H1 (cell line): ENCODE measurements around the gene POLR3GL. TPM values are rescaled to one million over a fixed set of nuclear protein-coding genes. Genes with fewer than 3 reads are reported as not detected.

Source experiments
- CBX5 ChIP-seq: fragments of 300-800, 300-1000 bp; sonication (generic); IDR thresholded peaks from 2 replicates; pipeline ENCODE4 v1.7.1; 2016; ENCODE audit warnings: antibody characterized with exemption, low read length, low read depth
- HDAC6 ChIP-seq: IDR thresholded peaks from one replicate; pipeline ENCODE4 v1.7.1; 2012; ENCODE audit warnings: low read depth, mild to moderate bottlenecking, inconsistent platforms, low read length, moderate library complexity
- POLR2AphosphoS5 ChIP-seq: IDR thresholded peaks from 2 replicates; pipeline ENCODE4 v1.6.1; 2011; ENCODE audit warnings: low read depth, low read length
- SAP30 ChIP-seq: fragments of 300-600 bp; sonication (generic); IDR thresholded peaks from 2 replicates; pipeline ENCODE4 v1.7.1; 2012; ENCODE audit warnings: low read length, moderate library complexity, mild to moderate bottlenecking, inconsistent platforms; ENCODE audit not compliant: insufficient read depth, insufficient replicate concordance
- SP2 ChIP-seq: IDR thresholded peaks from 2 replicates; pipeline ENCODE4 v1.6.1; 2012; ENCODE audit warnings: mild to moderate bottlenecking, low read length, inconsistent platforms
- TBP ChIP-seq: IDR thresholded peaks from 2 replicates; pipeline ENCODE4 v1.6.1; 2011; ENCODE audit warnings: low read depth, low read length, improper control_type of control experiment
- polyA plus RNA-seq, 7 experiments: library from polyadenylated mRNA; depleted of rRNA in 3 of 7; stranded (reverse) in 5 of 7; unstranded in 2 of 7; fragments of >200 nt in 5 of 7; fragments of 200-250 nt in 2 of 7; gene quantifications; 1 replicate in 5 of 7; 2 replicates in 1 of 7; 4 replicates in 1 of 7; pipeline versions ENCODE4 v1.2.1 to v1.2.3, GENCODE V29; 2011 to 2013; ENCODE audit warnings: missing spikeins in 2 of 7, mixed read lengths in 2 of 7
- total RNA-seq: library from RNA; stranded (reverse); fragmentation: NEBNext Ultra II Directional; extraction: Animal tissue kit (Norgen Biotek cat#: 25700); gene quantifications from 2 replicates; pipeline ENCODE4 v1.2.1, GENCODE V29; 2021

Gene POLR3GL
- total and polyA plus RNA-seq, 2 of the 8 experiments (the other 6 are each of a cell fraction or from before 2014, with no cell fraction given), result 3.1 to 3.9 TPM

GRCh38 chr1:145980457-145980994 lies 16.0 kb downstream of the POLR3GL start (continued):
- TF ChIP-seq HDAC6, result no peak
- no peak for TF ChIP-seq POLR2AphosphoS5
- no peak for TF ChIP-seq SP2
- TF ChIP-seq TBP, result no peak
- no peak for TF ChIP-seq SAP30
- no peak for TF ChIP-seq CBX5
